NCI-H526 (cell line): ENCODE measurements around the gene VTI1A.
"Not testable (repeated sequence)": the region's sequence is repeated elsewhere in the genome, so short reads cannot be mapped to it uniquely, and the experiment has no call there.

ENCODE experiments used
- DNase-seq, 2 experiments: peaks; one replicate each; lab custom pipeline; 2025; lab: John Stamatoyannopoulos, UW

Gene VTI1A

DNA sequence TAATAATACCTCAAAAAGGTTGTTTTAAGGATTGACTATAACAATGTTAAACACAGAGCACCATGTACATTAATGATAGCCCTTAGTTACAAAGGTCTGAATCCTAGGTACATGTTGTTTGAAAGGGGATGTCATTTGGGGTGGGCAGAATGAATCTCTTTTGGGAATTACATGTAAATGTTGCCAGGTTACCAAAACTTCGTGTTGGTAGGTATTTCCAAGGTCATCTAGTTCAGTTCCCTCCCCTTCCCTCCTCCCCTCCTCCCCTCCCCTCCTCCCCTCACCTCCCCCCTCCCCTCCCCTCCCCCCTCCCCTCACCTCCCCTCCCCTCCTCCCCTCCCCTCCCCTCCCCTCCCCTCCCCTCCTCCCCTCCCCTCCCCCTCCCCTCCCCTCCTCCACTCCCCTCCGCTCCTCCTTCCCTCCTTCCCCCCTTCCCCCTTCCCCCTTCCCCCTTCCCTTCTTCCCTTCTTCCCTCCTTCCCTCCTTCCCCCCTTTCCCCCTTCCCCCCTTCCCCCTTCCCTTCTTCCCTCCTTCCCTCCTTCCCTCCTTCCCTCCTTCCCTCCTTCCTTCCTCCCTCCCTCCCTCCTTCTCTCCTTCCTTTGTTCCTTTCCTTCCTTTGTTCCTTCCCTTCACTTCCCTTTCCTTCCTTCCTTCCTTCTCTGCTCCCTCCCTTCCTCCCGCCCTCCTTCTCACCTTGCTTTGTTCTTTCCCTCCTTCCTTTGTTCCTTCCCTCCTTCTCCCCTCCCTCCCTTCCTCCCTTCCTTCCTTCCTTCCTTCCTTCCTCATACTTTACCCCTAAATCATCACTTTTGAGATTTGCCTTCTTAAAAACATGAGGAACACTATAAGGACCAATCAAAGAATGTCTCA, 8.1 kb downstream of the VTI1A start:
- no peak for DNase-seq

DNA sequence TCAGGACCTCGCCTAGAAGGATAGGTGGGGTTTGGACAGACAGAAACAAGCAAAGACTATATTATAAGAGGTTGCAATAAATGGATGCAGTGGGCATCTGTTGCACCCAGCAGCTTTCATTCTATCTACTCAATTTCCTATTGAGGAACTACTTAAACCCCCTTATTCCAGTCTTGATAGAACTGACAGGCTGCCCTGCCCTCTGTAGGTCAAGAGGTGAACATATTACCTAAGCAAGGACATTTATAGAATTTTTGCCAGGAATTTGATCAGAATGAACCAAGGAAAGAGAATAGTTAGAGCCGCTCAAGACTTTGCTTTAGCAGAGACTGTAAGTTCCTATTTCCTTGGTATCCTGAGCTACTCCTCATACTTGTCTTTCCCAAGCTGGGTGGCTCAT, 9.5 kb downstream of the VTI1A start:
- no peak for DNase-seq

DNA sequence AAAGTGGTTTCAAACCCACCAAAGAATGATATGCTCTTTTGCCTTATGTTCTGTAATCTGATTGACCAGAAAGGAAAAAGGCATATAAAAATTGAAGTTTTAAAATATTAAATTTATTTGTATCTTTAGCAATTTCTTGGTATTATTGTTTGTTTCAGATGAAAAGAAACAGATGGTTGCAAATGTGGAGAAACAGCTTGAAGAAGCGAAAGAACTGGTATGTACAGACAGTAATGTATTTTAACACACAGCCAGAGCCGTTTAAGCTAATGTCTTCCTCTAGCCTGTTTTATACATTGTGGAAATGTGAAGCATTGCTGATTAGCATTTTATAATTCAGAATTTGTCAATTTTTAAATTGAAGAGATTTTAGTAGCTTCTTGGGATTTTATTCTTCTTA, 13.4 kb downstream of the VTI1A start:
- DNase-seq: no peak

DNA sequence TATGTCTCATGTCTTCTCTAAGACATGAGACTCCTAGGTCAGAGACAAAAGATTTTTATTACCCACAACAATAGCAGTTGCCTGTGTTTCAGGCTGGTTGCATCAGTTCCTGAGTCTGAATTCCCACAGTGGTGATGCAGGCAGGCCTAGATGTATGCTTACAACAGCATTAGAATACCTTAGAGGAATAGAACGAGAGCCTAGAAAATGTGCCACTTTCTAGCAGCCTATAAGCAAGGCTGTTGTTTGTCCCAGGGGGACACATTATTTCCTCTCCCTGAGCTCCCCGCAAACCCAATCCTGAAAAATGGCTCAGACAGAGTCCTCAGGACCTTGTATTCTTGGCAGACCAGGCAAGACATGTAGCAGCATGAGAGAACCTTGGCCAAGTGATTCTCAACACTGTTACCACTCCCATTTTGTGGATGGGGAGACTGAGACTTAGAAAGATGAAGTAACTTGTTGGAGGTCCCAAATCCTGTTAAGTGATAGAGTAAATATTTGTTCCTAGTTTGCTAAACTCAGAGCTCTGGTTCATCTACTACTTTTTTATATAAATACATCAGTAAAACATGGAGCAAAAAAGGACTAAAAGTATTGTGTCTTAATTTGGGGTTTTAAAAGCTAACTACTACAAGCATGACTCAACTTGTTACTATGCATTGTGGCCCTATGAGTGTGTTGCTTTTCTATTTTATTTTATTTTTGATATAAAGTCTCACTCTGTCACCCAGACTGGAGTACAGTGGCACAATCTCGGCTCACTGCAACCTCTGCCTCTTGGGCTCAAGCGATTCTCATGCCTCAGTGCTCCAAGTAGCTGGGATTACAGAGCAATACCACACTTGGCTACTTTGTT, 14.2 kb downstream of the VTI1A start:
- DNase-seq: no peak

GRCh38 chr10:112464074-112464473, 17.1 kb downstream of the VTI1A start:
- not testable (repeated sequence) for DNase-seq

DNA sequence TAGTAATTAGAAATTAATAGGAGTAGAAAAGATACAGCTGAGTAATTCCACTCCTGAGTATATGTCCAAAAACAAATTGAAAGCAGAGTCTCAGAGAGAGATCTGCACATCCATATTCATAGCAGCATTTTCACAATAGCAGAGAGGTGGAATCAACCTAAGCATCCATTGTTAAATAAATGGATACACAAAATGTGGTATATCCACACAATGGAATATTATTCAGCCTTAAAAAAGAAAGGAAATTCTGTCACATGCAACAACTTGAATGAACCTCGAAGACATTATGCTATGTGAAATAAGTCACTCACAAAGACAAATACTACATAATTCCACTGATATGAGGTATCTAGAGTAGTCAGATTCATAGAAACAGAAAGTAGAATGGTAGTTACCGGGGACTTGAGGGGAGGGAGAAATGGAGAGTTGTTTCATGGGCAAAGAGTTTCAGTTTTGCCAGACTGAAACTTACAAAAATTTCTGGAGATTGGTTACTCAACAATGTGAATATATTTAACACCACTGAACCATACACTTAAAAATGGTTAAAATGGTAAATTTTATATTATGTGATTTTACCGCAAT, 18.4 kb downstream of the VTI1A start:
- DNase-seq: no peak

- DNase-seq: no peak
Measured at GRCh38 chr10:112466802-112467201, 19.8 kb downstream of the VTI1A start.

- DNase-seq: no peak
Measured at GRCh38 chr10:112467541-112468075, 20.6 kb downstream of the VTI1A start.

GRCh38 chr10:112471878-112472487, 25.0 kb downstream of the VTI1A start:
- peak; percentile 9 to 35 for DNase-seq

- DNase-seq: peak; percentile 60 to 70
Measured at GRCh38 chr10:112475575-112476218, 28.7 kb downstream of the VTI1A start.

- no peak for DNase-seq
Measured at GRCh38 chr10:112481602-112482001, 34.6 kb downstream of the VTI1A start.

GRCh38 chr10:112484399-112484798, 37.4 kb downstream of the VTI1A start:
- DNase-seq: no peak

GRCh38 chr10:112487964-112488363, 40.9 kb downstream of the VTI1A start:
- no peak for DNase-seq

DNA sequence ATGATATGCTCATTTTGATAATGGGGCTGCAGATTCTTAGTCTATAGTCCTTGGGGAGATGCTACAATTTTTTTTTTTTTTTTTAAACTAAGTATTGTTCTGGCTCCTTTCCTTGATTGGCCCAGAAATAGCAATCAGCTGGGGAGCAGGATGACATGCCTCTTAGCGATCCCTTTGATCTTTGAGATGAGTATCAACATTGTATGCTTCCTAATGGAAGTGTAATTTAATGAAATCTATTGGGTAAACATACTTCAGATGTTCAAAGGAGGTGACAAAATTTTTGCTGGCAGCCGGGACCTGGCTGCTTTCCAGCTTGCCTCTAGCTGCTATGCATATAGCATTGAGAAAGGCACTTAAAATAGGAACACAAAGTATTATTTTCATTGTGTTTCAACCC, 43.5 kb downstream of the VTI1A start:
- no peak for DNase-seq

DNA sequence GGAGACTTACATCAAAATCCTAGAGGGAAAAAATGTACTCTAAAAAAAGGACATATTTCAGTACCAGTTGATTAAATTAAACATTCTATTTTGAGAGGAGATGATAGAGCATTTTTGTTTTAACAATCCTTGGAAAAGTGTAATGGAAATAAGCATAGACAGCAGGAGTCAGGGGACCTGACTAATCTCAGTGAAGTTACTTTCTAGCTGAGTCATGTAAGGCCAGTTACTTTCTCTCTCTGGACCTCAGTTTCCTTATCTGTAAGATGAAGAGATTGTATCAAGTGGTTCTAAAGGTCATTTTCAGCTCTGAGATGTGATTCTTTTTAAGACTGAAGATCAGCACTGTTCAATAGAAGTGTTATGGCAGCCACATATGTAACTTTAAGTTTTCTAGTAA, 44.1 kb downstream of the VTI1A start:
- DNase-seq: no peak

DNA sequence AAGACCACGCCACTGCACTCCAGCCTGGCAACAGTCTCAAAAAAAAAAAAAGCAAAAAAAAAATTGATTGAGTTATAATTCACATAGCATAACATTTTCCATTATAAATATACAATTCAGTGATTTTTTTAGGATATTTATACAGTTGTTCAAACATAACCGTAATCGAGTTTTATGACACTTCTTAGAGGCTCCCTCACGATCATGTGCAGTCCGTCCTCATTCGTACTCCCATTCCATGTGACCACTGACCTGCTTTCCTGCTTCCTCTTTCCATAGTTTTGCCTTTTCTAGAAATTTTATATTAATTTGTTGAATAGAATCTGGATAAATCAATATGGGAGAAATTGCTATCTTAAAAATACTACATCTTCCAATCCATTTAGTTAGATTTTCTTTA, 45.7 kb downstream of the VTI1A start:
- no peak for DNase-seq

DNA sequence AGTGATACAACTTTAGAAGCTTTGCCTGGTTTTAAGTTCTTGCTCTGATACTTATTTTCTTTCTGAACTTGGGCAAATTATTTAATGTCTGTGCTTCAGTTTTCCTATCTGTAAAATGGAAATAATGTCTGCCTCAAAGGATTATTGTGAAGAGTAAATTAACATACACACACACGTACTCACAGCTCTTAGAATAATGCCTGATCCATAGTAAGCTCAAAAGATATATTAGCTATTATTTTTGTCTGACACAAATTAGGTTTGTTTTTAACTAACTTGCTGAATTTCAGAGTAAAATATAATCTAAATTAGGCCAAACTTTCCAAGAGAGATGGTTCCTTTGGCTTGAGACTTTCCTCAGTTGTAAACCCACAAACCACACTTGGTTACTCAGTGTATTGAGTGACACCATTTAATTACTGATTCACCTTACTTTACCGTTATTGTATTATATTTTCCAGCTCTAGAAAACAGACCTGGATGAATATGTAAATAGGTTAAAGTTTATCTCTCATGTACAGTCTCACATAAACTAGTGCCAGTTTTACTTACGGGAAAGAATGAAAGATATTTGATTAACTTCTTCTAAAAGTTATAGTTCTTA, 50.4 kb downstream of the VTI1A start:
- DNase-seq: no peak

- DNase-seq: no peak
Measured at GRCh38 chr10:112498806-112499205, 51.8 kb downstream of the VTI1A start.

DNA sequence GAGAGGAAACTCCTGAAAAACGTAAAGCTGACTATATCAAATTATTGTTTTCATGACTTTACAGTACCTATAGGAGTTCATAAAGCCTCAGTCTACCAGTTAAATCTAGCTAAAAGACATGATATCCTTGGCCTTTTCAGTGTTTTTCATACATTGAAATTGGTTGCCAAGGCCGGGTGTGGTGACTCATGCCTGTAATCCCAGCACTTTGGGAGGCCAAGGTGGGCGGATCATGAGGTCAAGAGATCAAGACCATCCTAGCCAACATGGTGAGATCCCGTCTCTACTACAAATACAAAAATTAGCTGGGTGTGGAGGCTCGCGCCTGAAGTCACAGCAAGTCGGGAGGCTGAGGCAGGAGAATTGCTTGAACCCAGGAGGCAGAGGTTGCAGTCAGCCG, 53.0 kb downstream of the VTI1A start:
- DNase-seq: not testable (repeated sequence)

GRCh38 chr10:112502536-112502935, 55.5 kb downstream of the VTI1A start:
- DNase-seq: no peak

- DNase-seq: no peak
Measured at GRCh38 chr10:112503643-112504042, 56.6 kb downstream of the VTI1A start.
